Measurements from ENCODE around the gene PDZRN4. TPM values are rescaled to one million over a fixed set of nuclear protein-coding genes. Genes with fewer than 3 reads are reported as not detected.

The PDZRN4 gene
- total RNA-seq, 4 donors from 2014 or later = 43.9 to 75.2 (median 50.6) TPM

DNA sequence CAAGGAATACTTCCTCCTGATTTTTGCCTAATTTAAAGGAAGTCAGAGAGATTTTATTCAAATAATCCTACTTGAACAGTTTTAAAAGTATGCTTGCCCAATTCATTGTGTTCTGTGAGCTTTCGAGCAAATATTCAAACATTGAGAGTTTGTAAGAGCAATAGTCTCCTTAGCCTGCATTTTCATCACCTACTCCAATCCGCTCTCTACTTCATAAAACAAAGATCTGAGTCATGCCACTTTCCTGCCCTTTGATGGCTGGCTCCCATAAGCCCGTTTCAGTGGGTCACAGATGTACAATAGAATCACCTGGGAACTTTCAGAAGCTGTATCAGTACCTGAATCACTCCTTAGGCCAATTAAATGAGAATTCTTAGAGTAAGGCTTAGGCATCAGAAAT lies 319.2 kb downstream of the PDZRN4 start:
- H3K27ac ChIP-seq (replicated peaks in 1 of 4) = no peak overlapping the region
- peaks cover 0 to 4% (median 0%) of the 10 kb centered on the region in 4 donors for H3K4me1 ChIP-seq
- intact Hi-C loops (cut with DNase I) = no loop called here
- DNase-seq (ENCODE audit: extremely low spot score) = no peak
- peaks cover 0 to 21% (median 2%) of the 10 kb centered on the region in 4 donors for H3K36me3 ChIP-seq
- no peak overlapping the region for H3K4me3 ChIP-seq
- H3K27me3 ChIP-seq = no peaks in the 10 kb centered on the region
- TF ChIP-seq EP300 (IDR thresholded peaks at IDR 0.05) = no peak
- TF ChIP-seq, protein P1, sequence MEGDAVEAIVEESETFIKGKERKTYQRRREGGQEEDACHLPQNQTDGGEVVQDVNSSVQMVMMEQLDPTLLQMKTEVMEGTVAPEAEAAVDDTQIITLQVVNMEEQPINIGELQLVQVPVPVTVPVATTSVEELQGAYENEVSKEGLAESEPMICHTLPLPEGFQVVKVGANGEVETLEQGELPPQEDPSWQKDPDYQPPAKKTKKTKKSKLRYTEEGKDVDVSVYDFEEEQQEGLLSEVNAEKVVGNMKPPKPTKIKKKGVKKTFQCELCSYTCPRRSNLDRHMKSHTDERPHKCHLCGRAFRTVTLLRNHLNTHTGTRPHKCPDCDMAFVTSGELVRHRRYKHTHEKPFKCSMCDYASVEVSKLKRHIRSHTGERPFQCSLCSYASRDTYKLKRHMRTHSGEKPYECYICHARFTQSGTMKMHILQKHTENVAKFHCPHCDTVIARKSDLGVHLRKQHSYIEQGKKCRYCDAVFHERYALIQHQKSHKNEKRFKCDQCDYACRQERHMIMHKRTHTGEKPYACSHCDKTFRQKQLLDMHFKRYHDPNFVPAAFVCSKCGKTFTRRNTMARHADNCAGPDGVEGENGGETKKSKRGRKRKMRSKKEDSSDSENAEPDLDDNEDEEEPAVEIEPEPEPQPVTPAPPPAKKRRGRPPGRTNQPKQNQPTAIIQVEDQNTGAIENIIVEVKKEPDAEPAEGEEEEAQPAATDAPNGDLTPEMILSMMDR (IDR thresholded peaks at IDR 0.05) = no peak
- no peak for TF ChIP-seq POLR2AphosphoS5 (IDR thresholded peaks at IDR 0.05)
- no peak for TF ChIP-seq POLR2A (IDR thresholded peaks at IDR 0.05; ENCODE audit: low read depth)
- no peaks in the 10 kb centered on the region for H3K9me3 ChIP-seq
- 90% methylated on average over 3 of the region's 3 CpGs for WGBS

DNA sequence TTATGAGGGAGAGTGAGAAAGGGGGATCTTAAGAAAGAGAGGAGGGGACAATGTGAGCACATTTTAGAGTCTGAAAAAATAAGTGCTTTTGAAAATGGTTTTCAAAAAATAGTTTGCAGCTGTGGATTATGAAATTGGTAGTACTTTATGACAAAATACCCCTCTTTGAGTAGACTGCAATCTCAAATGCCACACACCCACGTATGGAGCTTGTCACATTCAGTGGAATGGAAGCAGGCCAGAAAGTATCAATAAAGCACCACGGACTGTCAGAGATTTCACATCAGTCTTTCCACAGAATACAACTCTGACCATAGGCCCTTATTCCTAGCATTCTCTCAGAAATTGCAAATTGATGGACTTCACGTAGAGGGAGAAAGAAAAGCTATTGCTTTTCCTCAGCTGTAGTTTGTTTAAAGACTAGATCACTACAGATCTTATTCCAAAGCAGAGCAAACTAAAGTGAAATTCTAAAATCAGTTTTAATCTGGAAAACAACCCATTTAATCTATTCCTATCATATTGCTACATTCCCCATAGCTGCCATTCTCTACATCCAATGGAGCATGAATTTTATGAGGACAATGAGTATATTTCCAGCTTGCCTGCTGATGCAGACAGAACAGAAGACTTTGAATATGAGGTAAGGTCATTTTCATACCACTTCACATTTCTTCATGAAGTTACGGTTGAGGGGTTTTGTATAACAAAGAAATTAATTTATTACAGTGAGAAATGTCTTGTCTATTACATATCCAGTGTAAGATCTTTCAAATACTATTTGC lies 321.3 kb downstream of the PDZRN4 start:
- H3K36me3 ChIP-seq = peaks cover 0 to 21% (median 2%) of the 10 kb centered on the region in 4 donors
- no peak overlapping the region for H3K4me3 ChIP-seq
- H3K27me3 ChIP-seq = no peaks in the 10 kb centered on the region
- peaks cover 0 to 17% (median 10%) of the 10 kb centered on the region in 4 donors for H3K4me1 ChIP-seq
- no peak for TF ChIP-seq EP300 (IDR thresholded peaks at IDR 0.05)
- no peak overlapping the region for H3K27ac ChIP-seq (replicated peaks in 1 of 4)
- 77% methylated on average over 4 of the region's 4 CpGs for WGBS
- no peak for DNase-seq (ENCODE audit: extremely low spot score)
- H3K9me3 ChIP-seq = no peaks in the 10 kb centered on the region
- intact Hi-C loops (cut with DNase I) = no loop called here

DNA sequence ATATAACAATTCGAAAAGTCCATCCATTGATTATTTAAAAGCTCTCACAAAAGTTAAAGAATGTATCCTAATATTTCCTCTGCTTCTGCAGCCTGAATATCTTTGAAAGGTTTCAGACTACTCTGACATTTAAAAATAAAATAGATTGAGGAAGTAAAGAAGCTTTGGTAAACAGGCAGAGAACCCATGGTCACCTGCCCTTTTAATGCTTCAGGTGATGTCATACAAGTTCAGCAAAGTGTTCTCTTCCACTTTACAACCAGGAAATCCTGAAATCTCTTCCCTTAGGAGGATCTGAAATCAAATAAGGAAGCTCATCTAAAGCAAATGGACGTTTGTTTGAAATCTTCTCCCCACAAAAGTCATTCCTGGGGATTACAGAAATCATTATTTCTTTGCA lies 322.4 kb downstream of the PDZRN4 start:
- Histone ChIP-seq H3K4me1 (peaks cover 0 to 17% (median 10%) of the 10 kb centered on the region in 4 donors), H3K27me3 (no peaks in the 10 kb centered on the region), H3K27ac (replicated peaks in 1 of 4) (no peak overlapping the region), H3K36me3 (peaks cover 0 to 21% (median 2%) of the 10 kb centered on the region in 4 donors), H3K4me3 (no peak overlapping the region), H3K9me3 (no peaks in the 10 kb centered on the region)
- TF ChIP-seq POLR2AphosphoS5 (IDR thresholded peaks at IDR 0.05) = no peak
- TF ChIP-seq, protein P1 (IDR thresholded peaks at IDR 0.05) = no peak
- no peak for TF ChIP-seq EP300 (IDR thresholded peaks at IDR 0.05)
- no peak for TF ChIP-seq POLR2A (IDR thresholded peaks at IDR 0.05; ENCODE audit: low read depth)
- 74% methylated on average over 2 of the region's 2 CpGs for WGBS
- no peak for DNase-seq (ENCODE audit: extremely low spot score)
- intact Hi-C loops (cut with DNase I) = no loop called here

DNA sequence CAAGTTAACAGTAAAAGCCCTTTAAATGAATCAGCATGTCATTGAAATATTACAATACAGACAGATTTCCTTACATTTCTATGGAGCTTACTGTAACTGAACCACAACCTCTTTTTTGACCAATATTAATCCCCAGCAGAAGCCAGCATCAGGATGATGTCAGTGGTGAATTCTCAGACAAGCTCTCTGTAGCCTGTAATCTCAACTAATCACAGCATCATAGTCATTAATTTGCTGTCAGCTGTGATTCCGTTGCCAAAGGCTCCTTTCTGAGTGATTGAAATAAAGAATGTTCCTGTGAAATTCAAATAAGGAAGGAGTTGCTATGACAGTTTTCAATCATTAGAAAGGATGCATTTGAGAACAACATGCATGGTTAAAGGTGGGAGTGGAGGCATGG lies 323.1 kb downstream of the PDZRN4 start:
- Histone ChIP-seq H3K27ac (replicated peaks in 1 of 4) (no peak overlapping the region), H3K9me3 (no peaks in the 10 kb centered on the region), H3K4me1 (peaks cover 0 to 17% (median 10%) of the 10 kb centered on the region in 4 donors), H3K4me3 (no peak overlapping the region), H3K27me3 (no peaks in the 10 kb centered on the region), H3K36me3 (peaks cover 0 to 23% (median 2%) of the 10 kb centered on the region in 4 donors)
- TF ChIP-seq, protein P1 (IDR thresholded peaks at IDR 0.05) = no peak
- no peak for TF ChIP-seq EP300 (IDR thresholded peaks at IDR 0.05)
- no peak for TF ChIP-seq POLR2AphosphoS5 (IDR thresholded peaks at IDR 0.05)
- no peak for TF ChIP-seq POLR2A (IDR thresholded peaks at IDR 0.05; ENCODE audit: low read depth)
- intact Hi-C loops (cut with DNase I) = no loop called here
- no peak for DNase-seq (ENCODE audit: extremely low spot score)
- 33% methylated on average over 1 of the region's 1 CpG for WGBS

DNA sequence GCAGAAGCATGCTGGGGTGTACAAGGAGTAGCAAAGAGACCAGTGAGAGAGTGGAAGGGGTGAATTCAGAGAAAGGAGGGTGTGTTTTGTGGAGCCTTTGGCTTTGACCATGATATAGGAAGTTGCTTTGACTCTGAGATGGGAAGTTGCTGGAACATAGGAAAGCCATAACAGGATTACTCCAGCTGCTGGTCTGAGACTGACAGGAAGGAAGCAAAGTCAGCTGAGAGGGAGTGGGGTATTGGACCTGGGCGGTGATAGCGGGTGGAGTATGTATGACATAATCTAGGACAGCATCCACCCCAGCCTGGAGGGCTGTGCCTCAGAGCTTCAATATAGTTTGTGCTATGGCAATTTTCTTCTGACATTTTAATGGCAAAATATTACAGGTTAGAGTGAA lies 324.4 kb downstream of the PDZRN4 start:
- Histone ChIP-seq H3K36me3 (peaks cover 0 to 14% (median 0%) of the 10 kb centered on the region in 4 donors), H3K4me3 (no peak overlapping the region), H3K27me3 (no peaks in the 10 kb centered on the region), H3K9me3 (no peaks in the 10 kb centered on the region), H3K27ac (replicated peaks in 1 of 4) (no peak overlapping the region), H3K4me1 (peaks cover 0 to 17% (median 10%) of the 10 kb centered on the region in 4 donors)
- intact Hi-C loops (cut with DNase I) = no loop called here
- no peak for TF ChIP-seq POLR2A (IDR thresholded peaks at IDR 0.05; ENCODE audit: low read depth)
- TF ChIP-seq, protein P1 (IDR thresholded peaks at IDR 0.05) = no peak
- TF ChIP-seq POLR2AphosphoS5 (IDR thresholded peaks at IDR 0.05) = no peak
- DNase-seq (ENCODE audit: extremely low spot score) = no peak
- WGBS = 71% methylated on average over 2 of the region's 2 CpGs

All from esophagus muscularis mucosa (tissue), 4 donors.